Peyer's patch (tissue), 4 donors: ENCODE results near the gene UNC13D.

Source experiments
- POLR2A ChIP-seq, 2 donors: fragments of 450-650 bp; IDR thresholded peaks; one replicate each; pipeline ENCODE4 v1.5.1; 2017; ENCODE audit warnings: antibody characterized with exemption in 2 of 2, mild to moderate bottlenecking in 2 of 2, moderate library complexity in 2 of 2
- TF ChIP-seq, protein P1 (sequence below), 6 experiments: fragments of 450-650 bp in 4 of 6; fragments of 200-600 bp in 2 of 6; sonication (generic) in 1 of 6; IDR thresholded peaks; one replicate each; pipeline ENCODE4 v1.5.1; 2017 to 2019; ENCODE audit warnings: antibody characterized with exemption in 6 of 6, mild to moderate bottlenecking in 3 of 6, moderate library complexity in 1 of 6

DNA sequence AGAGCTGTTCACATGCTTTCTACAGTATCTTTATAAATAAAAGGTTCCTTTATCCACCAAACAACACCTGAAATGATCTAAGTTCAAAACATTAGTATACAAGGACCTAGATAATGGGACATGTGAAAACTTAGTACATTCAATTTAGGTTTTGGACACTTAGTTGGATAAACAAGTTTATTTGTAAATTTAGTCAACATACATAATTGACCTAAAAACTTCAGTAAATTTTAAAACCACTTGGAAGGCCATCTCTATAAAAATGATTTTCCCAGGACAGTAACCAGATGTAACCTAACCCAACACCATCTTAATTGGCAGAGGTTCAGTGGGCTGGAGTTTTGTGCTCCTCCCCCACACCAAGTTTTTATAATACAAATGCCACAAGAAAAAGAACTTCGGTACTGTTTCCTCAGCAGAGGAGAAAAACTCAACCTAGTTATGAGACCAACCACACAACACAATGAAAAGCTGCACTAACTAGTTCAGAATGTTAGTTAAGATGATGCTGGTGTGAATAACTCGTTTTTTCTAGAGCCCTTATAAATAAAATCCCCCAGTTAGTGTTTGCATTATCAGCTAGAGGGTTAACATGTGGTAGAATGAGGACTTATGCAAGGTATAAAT lies 66.8 kb downstream of the UNC13D start:
- TF ChIP-seq, protein P1, sequence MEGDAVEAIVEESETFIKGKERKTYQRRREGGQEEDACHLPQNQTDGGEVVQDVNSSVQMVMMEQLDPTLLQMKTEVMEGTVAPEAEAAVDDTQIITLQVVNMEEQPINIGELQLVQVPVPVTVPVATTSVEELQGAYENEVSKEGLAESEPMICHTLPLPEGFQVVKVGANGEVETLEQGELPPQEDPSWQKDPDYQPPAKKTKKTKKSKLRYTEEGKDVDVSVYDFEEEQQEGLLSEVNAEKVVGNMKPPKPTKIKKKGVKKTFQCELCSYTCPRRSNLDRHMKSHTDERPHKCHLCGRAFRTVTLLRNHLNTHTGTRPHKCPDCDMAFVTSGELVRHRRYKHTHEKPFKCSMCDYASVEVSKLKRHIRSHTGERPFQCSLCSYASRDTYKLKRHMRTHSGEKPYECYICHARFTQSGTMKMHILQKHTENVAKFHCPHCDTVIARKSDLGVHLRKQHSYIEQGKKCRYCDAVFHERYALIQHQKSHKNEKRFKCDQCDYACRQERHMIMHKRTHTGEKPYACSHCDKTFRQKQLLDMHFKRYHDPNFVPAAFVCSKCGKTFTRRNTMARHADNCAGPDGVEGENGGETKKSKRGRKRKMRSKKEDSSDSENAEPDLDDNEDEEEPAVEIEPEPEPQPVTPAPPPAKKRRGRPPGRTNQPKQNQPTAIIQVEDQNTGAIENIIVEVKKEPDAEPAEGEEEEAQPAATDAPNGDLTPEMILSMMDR (IDR thresholded peaks at IDR 0.05): no peak
- TF ChIP-seq POLR2A (IDR thresholded peaks at IDR 0.05): no peak
